ENCODE measurements around the gene PCDH9.

DNA sequence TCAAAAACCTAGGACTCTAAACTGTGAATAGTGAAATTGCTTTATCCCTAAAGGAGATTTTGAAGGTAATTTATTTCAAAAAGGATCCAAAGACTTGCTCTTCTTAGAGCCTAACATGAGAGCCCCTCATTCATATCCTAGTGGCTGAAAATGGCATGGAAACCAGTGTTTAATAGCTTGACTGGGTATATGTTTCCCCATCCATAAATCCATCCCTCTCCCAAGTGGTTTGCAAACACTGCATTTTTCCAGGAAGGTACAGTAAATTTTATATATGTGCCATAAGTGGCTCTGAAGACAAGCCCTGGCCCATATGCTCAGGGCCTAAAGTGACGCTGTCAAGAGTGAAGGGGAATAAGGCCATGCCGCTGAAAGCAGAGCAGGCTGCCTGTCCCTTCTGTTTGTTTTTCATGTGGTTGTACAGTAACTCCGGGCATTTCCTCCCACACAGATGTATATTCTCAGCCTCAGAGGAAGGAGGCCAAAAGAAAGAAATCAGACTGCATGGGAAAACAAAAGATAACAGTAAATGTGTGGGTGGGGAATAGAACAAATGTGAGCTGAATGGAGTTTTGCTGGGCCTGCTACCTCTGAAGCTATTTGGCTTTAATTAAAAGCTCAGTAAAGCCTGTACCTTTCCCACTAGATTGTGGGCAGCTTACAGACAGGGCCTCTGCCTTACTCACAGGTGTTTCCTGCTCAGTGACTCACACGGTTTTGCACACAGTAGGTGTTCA, 181.9 kb downstream of the PCDH9 start:
- TF ChIP-seq EZH2 (IDR thresholded peaks at IDR 0.05) (no peak), POLR2AphosphoS5 (IDR thresholded peaks at IDR 0.05; ENCODE audit: borderline replicate concordance, low read depth, low read length) (no peak)
